Measurements from ENCODE around the gene SUSD1.

The SUSD1 gene

DNA sequence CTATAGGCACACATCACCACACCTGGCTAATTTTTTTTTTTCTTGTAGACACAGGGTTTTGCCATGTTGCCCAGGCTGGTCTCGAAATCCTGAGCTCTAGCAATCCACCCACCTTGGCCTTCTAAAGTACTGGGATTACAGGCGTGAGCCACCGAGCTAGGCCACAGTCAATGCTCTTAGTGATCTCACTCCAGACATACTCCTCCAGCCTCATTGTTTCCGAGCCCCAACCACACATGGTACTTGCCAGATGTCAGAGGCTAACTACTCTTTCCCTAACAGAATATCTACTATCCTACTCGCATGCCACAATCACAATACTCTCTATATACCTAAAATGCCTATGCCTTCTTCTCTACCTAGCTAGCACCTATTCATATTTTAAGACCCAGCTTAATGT is 17.1 kb downstream of the SUSD1 start (continued):
- TF ChIP-seq ZNF776 (tag by site-specific recombination; IDR thresholded peaks at IDR 0.05; ENCODE audit: borderline replicate concordance) (no peak), INSM2 (tag by site-specific recombination; IDR thresholded peaks at IDR 0.05) (no peak), ZNF311 (tag by site-specific recombination; IDR thresholded peaks at IDR 0.05; ENCODE audit: borderline replicate concordance) (no peak), SP2 (tag by site-specific recombination; IDR thresholded peaks at IDR 0.05) (no peak), ZNF76 (tag by site-specific recombination; IDR thresholded peaks at IDR 0.05; ENCODE audit: borderline replicate concordance, low read depth) (no peak), ZFP69B (tag by site-specific recombination; IDR thresholded peaks at IDR 0.05) (no peak), ZNF157 (tag by site-specific recombination; IDR thresholded peaks at IDR 0.05) (no peak)

GRCh38 chr9:112157087-112157486 is 18.0 kb downstream of the SUSD1 start:
- H3K27ac ChIP-seq (ENCODE audit: extremely low read depth, low read depth, low read length), result no peak overlapping the region
- CTCF ChIA-PET, result interaction anchor here (0.7 kb wide), 1 partner anchor 18 kb away, joined by 3 read pairs; the partner anchor contains the start of gene SUSD1
- no peaks in the 10 kb centered on the region for H3K9me3 ChIP-seq (ENCODE audit: control insufficient read depth, insufficient read depth, low read depth, low read length)
- POLR2A ChIA-PET, result no interaction called here
- H3K36me3 ChIP-seq (ENCODE audit: control insufficient read depth in 2 of 2, insufficient read depth in 1 of 2, low read length in 2 of 2), result no peaks in the 10 kb centered on the region; a peak in 1 of 3 replicates
- no peak overlapping the region for H3K4me3 ChIP-seq (ENCODE audit: low read depth, low read length)
- no peaks in the 10 kb centered on the region; the same call in 1 of the 2 replicates for H3K4me1 ChIP-seq (ENCODE audit: control insufficient read depth, insufficient read depth, low read length)
- TF ChIP-seq ZNF169 (tag by site-specific recombination; IDR thresholded peaks at IDR 0.05), result no peak
- no peak for TF ChIP-seq OVOL3 (tag by site-specific recombination; IDR thresholded peaks at IDR 0.05)
- no peak for TF ChIP-seq REST (tag by site-specific recombination; IDR thresholded peaks at IDR 0.05)

DNA sequence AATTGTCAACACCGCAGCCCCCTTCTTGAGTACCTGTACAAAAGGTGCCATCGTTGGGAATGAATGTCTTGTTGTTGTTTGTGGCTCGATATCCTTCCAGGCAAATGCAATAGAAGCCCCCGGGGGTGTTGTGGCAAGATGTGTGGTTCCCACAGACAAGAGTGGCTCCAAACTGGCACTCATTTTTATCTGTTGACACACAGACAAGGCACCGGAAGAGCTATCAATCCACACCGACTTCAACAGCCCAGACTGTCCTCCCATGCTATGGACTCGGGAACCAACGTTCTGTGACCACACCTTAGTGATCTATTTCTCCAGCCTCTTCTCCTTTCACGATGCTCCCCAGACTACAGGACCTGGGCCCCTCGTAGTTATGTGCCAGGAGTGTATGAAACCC is 25.9 kb downstream of the SUSD1 start:
- TF ChIP-seq ZNF513 (tag by site-specific recombination; IDR thresholded peaks at IDR 0.05) (no peak), ZNF19 (tag by site-specific recombination; IDR thresholded peaks at IDR 0.05; ENCODE audit: low read depth) (no peak), ZNF548 (tag by site-specific recombination; IDR thresholded peaks at IDR 0.05) (no peak), ZNF677 (tag by site-specific recombination; IDR thresholded peaks at IDR 0.05) (no peak), MYNN (tag by site-specific recombination; IDR thresholded peaks at IDR 0.05; ENCODE audit: borderline replicate concordance) (no peak), ZXDB (tag by site-specific recombination; IDR thresholded peaks at IDR 0.05) (no peak), ZNF214 (tag by site-specific recombination; IDR thresholded peaks at IDR 0.05; ENCODE audit: borderline replicate concordance) (no peak), ZNF133 (tag by site-specific recombination; IDR thresholded peaks at IDR 0.05) (no peak)
- TF ChIP-seq, protein P1, sequence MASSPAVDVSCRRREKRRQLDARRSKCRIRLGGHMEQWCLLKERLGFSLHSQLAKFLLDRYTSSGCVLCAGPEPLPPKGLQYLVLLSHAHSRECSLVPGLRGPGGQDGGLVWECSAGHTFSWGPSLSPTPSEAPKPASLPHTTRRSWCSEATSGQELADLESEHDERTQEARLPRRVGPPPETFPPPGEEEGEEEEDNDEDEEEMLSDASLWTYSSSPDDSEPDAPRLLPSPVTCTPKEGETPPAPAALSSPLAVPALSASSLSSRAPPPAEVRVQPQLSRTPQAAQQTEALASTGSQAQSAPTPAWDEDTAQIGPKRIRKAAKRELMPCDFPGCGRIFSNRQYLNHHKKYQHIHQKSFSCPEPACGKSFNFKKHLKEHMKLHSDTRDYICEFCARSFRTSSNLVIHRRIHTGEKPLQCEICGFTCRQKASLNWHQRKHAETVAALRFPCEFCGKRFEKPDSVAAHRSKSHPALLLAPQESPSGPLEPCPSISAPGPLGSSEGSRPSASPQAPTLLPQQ (tag by site-specific recombination; IDR thresholded peaks at IDR 0.05), result no peak
- CTCF ChIA-PET, result interaction anchor here (0.6 to 0.7 kb wide), 2 partner anchors 21 to 697 kb away, joined by 4 to 5 read pairs; no protein-coding TSS in a partner anchor
- POLR2A ChIA-PET, result no interaction called here
- Histone ChIP-seq H3K27ac (ENCODE audit: extremely low read depth, low read depth, low read length) (no peak overlapping the region), H3K4me3 (ENCODE audit: low read depth, low read length) (no peak overlapping the region), H3K4me1 (ENCODE audit: control insufficient read depth, insufficient read depth, low read length) (no peaks in the 10 kb centered on the region), H3K9me3 (ENCODE audit: control insufficient read depth, insufficient read depth, low read depth, low read length) (no peaks in the 10 kb centered on the region), H3K36me3 (ENCODE audit: control insufficient read depth in 2 of 2, insufficient read depth in 1 of 2, low read length in 2 of 2) (no peaks in the 10 kb centered on the region; a peak in 1 of 3 replicates)

All from HEK293 (cell line).